Midbrain (tissue), 1 donor: ENCODE measurements around the gene BICD2.

Experiments
- DNase-seq: peaks from one replicate; lab custom pipeline; 2025; lab: John Stamatoyannopoulos, UW

BICD2 gene

DNA sequence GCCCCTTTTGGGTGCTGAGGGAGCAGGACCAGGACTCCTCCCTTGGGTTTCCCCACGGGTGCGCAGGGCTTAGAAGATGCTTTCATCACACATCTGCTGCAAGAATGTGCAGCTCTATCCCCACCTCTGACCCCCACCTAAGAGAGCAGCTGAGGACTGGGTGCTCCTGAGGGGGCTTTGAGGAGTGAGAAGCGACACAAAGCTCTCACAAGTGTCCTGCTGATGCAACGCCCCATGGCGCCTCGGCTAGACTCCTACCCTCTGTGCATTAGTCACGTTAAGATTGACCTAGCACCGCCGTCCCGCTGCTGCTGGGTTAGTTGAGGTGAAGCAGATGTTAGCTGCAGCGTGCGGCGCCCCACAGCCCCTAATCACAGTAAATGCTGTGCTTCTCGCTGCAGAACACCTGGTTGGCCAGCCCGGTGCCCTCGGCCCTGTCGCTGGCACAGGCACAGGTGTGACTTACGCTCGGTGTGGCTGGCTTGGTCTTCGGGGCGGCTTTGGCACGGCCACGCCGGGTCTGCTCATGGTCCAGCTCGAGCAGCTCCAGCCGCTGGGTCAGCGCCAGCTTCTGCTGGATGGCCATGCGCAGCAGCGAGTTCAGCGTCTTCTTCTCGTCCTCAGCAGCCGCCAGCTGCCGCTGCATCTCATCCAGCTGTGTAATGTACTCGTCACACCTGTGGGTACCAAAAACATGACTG lies 49.7 kb downstream of the BICD2 start:
- no peak for DNase-seq

DNA sequence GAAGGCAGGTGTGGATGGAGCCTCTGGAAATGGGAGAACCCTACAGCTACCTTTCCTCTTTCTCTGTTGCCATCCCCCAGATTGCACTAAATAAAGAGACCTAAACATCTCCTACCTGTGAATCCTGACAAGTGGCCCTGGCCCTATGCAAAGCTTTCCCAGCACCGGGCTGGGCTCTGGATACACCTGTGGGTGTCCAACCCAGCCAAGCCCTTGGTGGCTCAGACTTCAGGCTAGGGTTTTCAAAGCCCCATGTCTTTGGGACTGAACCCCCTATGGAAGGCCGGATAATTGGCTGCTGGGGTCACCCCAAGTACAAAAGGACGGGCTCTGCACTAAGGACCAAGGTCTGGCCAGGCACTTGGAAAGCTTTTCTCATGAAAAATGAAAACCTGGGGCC lies 50.6 kb downstream of the BICD2 start:
- no peak for DNase-seq

DNA sequence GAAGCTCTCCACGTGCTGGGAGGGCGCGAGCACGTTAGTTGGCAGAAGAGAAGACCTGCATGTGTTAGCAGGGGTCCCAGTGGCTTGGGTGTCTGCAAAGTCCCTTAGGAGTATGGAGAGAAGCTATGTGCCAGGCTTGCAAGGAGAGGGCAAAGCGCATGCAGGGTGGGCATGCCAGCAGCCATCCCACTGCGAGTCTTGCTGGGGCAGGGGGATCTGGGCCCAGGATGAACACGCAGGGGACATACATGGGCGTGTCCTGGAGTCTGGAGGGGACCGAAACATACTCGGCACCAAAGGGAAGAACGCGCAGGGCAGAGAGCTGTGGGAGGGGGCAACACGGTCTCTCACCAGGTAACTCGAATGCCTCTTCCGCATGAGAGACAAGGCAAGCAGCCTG lies 51.1 kb downstream of the BICD2 start:
- DNase-seq: no peak

DNA sequence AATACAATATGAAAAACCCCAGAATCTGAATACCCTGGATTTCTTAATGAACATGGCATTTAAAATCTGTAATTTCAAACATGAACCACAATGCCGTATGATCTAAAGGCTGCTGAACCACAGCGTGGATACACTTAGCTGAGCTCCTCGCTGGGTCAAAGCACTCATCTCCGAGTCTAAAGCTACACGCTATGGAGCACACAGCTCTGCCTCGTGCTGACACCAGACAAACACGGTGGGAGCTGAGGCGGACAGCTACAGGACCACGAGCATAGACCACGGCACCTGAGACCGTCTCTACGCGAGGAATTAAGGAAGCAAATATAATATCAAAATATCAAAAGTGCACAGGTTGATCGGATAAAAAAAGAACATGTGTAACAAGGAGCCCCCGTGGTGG lies 51.9 kb downstream of the BICD2 start:
- no peak for DNase-seq

DNA sequence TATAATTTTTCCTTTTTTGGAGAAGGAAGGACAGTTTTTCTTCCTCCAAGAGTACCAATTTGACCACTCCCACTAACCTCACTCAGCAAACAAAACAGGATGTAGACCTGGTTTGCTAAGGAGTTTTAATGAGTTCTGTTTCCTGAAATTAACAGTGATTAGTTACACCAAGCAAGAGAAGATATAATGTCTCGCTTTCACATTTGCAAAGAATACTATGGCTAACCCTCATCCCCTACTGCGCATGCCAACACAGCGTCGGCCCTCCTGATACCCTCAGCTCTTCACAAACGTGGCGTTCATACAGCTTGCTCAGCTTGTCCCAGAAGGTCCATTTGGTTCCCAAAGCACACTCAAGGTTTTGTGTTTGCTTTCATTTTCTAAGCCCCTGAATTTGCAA lies 52.8 kb downstream of the BICD2 start:
- DNase-seq: no peak

DNA sequence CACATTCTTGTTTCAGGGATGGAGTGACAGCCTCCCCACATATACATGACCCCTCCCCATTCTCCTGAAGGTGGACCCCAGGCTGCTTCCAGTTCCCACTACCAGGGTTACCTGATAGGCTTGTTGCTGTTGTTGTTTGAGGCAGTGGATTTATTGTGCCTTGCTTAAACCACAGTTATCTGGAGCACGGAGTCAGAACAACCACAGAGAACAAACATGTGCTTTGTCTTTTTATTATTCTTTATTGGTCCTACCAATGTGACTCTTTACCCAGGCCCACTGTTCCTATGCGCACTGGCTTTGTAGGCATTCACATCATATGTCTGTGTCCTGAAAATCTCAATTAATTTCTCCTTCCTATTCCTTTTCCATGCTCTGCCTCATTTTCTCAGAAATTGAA lies 53.5 kb downstream of the BICD2 start:
- no peak for DNase-seq

DNA sequence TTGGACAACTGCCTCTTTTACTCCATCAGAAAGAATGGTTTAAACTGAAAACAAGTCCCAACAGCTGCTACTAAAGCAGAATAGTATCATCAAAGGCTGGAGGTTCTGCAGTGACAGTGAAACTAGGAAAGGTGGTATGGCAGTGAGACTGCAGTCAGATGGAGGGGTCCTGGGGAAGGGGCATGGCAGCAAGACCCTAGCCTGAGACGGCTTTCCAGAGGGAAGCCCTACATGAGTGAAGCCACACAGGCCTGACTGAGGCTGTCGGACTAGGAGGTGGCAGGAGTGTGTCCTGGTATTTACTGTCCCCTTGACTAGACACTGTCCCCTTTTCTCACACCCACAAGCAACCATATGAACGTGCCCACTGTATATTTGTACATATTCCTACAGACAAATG lies 54.3 kb downstream of the BICD2 start:
- no peak for DNase-seq

DNA sequence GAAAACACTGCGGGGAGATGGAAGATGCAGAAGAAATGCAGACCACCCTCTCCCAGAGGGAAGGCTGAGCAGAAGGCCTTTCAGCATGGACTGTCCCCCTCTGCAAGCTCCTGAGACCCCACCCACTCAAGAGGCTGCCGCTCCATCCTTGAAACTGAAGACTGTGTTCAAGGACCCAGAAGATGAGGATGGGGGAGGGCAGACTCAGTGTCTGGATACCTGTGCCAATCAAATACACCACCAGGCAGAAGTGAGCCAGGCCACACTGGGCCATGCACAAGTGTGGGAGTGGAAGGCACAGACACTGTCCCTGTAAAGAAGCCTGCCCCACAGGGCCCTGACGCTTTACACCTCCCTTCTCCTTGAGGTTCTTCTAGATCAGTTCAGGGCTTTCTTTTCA lies 54.7 kb downstream of the BICD2 start:
- DNase-seq: no peak

DNA sequence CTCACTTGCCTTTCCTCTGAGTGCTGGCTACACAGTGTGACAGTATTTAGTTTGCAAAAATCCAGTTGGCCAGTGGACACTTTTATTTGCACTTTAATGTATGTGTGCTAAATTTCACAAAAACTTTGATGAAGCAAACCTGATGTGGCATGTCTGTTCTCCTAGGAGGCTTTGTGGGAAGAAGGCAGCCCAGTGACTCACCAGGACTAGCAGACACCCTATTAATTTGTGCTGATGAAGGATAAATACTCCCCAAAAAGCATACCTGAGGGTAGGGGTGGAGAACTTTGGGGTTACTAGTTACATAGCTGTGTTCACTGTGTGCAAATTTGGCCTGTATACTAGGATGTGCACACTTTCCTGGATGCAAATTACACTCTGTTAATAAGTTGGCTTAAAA lies 55.4 kb downstream of the BICD2 start:
- no peak for DNase-seq

DNA sequence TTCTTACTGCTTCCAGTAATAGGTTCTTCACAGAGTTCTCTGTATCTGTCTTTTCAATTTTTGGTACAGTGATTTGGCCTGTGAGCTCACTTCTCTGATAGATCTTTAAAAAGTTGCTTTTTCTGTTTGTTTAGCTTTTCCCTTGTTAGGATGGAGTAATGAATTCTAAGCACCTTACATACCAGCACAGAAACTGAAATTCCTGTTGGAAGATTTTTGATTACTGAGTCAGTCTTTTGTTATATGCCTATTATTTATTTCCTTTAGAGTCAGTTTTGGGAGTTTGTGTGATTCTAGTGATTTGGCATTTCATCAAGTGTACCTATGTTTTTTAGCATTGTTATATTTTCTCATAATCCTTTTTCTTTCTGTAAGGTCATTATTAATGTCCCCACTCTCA lies 57.1 kb downstream of the BICD2 start:
- no peak for DNase-seq

DNA sequence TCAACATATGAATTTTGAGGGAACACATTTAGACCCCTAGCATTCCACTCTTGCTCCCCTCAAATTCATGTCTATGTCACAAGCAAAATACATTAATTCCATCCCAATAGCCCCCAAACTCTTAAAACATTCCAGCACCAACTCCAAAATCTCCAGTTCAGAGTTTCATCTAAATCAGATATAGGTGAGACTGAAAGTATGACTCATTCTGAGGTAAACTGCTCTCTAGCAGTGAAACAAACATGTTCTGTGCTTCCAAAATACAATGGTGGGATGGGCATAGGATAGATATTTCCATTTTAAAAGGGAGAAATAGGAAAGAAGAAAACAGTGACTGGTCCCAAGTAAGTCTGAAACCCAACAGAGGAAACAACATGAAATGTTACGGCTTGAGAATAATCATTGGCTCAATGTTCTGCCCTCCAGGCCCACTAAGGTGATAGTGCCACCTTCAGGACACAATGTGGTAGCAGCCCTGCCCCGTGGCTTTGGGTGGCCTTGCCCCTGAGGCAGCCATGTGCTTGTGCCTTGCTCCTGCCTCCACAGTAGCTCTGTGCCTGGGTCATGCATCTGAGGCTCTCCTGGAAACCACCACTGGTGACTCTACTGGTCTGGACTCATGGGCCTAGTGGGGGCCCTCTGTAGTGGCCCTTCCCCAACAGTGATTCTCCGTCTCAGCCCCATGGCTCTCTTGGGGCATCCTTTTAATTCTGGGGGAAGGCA lies 58.3 kb downstream of the BICD2 start:
- DNase-seq: no peak

DNA sequence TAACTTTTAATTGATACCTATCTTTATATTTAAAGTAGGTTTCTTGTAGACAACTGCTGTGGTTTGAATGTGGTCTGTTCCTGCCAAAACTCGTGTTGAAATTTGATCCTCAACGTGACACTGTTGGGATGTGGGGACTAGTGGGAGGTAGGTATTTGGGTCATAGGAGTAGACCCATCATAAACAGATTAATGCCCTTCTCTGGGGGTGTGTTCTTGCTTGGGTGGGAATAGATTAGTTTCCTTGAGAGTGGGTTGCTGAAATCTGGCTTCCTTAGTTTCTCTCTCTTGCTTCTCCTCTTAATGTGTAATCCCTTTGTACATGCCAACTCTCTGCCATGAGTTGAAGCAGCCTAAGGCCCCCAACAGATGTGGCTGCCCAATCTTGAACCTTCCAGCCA lies 60.1 kb downstream of the BICD2 start:
- no peak for DNase-seq

DNA sequence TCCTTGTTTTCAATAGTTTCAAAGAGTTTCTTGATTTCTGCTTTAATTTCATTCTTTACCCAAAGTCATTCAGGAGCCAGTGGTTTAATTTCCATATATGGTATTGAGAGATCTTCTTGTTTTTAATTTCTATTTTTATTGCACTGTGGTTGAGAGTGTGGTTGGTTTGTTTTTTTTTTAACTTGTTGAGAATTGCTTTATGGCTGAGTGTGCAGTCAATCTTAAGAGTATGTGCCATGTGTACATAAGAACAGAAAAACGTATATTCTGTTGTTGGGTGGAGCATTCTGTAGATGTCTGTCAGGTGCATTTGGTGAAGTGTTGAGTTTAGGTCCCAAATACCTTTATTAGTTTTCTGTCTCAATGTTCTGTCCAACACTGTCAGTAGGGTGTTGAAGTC lies 68.0 kb downstream of the BICD2 start:
- no peak for DNase-seq

DNA sequence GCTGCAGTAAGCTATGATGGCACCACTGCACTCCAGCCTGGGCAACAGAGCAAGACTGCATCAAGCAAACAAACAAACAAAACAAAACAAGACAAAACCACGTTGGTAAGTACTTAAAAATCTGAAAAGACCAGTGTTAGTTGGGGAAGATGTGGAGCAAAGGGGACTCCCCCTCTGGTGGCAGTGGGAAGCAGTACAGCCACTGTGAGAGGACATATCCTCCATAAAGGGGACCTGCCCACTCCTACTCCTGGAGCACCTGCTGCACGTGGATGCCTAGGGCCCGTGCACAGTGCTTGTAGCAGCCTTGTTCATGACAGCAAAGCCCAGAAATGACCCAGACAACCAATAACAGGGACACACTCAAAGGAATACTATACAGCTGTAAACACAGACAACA lies 77.7 kb downstream of the BICD2 start:
- DNase-seq: no peak

DNA sequence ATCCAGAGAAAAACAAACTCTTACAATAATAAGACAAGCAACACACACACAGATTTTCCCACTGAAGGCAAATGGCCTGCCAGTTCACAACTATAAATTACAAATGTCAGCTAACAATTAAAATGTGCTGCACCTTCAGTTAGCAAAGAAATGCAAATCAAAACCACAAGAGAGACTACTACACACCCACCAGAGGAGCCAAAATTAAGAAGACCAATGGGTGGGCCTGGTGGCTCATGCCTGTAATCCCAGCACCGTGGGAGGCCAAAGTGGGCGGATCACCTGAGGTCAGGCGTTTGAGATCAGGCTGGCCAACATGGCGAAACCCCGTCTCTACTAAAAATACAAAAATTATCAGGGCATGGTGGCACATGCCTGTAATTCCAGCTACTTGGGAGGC lies 79.6 kb downstream of the BICD2 start:
- DNase-seq: no peak

DNA sequence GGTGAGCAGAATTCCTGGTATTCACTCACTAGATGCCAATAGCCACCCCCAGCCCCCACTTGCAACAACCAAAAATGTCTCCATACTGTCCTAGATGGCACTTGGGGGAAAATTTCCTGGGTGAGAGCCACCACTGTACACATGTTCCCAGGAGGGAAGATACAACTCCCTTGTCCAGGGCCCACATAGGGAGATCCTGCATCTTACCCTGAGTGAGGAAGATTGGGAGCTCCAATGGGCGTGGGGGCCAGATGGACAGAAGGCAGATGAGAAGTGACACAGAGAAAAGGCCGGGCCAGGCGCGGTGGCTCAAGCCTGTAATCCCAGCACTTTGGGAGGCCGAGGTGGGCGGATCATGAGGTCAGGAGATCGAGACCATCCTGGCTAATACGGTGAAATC lies 82.4 kb downstream of the BICD2 start:
- DNase-seq: no peak

DNA sequence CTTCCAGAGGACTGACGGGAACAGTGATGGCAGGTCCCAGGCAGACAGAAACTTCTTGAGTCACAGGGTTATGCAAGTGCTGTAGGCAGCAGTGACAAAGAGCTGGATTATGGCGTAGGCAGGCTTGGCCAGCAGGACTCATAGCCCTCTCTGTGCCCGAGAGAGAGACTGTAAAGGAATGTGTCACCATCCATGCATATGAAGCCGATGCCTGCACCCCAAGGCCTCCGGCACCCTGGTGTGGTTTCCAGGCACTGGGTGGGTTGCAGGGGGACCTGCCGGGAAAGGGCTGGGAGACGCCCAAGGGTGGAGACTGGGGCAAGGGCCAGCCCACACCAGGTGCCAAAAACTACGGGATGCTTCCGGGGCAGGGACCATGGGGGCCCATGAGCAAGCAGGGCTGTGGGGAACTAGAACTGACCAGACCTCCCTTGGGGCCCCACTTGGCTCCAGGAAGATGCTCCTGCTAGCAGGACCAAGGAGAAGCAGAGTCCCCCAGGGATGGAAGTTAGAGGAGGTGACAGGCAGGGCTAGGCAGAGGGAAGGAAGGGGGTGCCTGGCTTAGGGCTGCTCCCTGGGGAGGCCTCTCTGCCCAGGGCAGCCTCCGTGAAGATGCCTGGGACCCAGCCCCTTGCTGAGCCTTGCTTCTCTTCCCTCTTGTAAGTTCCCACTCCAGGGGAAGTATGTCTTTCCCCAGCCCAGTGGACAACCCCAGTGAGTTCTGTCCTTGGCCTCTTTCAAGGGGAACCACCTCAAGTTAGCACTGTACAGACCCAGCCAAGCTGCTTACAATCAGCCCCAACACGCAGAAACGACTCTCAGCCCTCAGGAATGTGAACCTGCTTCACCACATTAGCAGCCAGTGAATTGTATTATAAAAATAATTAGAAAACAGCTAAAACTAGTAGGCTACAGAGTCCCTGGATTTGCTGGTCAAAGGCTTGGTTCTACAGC lies 84.2 kb downstream of the BICD2 start:
- DNase-seq: no peak

DNA sequence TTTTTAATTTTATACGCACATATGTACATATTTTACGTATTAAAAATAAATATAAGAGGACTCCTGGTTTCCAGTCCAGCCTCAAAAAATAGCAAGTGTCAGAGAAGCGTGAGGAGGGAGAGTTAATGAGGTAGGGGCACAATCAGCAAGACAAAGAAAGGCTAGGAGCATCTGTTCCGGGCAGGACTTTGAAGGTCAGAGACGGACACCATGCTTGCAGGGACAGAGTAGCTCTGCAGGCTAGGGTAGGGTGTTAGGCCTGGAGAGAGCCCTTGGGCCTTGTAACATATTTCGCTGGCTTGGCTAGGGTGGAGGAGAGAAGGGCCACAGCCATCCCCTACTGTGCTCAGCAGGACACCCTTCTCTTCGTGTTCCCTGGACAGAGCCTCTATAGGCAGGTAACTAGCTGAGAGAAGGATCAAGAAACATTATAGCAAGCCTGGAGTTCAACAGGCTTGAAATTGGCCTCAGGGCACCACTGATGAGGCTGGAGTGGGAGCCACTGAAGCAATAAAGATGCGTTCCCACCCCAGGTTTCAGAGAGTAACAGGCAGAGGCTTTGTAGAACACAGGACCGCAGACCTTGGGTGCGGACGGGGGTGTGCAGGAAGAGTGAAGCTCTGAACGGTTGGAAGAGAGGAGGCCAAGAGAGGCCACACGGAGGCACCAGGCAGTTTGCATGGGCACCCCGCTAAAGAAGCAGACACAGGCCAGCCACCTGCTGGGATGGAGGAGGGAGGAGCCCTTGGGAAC lies 85.0 kb downstream of the BICD2 start:
- no peak for DNase-seq

DNA sequence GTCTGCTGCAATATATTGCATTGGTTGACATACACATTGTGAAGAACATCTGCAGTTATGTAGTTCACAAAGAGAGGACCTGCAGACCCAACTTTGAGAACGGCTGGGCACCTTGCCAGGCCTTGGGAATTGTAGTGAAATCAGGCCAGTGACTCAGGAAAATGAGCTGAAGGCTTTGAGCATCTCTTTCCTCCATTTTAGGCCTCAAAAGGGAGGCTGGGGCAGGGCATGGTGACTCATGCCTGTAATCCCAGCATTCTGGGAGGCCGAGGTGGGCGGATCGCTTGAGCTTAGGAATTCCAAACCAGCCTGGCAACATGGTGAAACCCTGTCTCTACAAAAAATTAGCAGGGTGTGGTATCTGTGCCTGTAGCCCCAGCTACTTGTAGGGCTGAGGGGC lies 93.3 kb downstream of the BICD2 start:
- DNase-seq: no peak

DNA sequence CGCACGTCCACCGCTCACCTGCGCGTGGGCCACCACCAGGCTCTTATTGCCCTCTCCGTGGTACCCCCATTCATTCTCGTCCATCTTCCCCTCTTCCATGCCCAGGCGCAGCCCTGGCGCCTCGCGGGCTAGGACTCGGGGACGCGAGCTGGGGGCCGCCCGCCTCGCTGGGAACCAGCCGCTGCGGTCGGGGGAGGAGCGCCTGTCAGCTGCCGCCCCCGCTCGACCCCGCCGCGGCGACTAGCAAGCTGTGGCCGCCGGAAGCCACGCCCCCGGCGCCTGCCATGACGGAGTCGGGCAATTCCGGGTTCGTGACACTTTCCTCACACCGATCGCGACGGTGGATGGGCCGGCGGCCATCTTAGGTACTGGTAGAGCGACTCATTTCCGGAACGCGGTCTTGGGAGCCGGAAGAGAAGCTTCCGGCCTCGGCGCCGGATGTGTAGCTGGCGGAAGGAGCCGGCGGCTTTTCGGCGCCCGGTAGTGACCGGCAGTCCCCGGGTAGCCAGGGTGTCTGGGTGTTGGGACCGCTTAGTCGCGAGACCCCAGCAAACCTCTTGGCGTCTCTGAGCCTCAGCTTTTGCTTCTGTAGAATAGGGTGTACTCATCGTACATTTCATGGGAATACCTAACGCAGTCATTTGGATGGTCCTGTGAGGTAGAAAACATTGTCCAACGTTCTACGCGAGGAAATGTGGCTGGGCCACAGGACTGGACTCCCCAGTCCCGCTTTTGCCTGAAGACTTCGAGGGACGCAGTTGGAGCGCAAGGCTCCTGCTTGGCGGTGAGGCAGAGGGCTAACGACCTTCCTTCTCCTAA lies 94.5 kb downstream of the BICD2 start, which contains the start of gene IPPK:
Gene IPPK, minus strand, starts transcription at position 242 of the 819 bp plus-strand sequence. Its CDS starts 143 bp downstream, at position 99.
- DNase-seq: peak; percentile 98

DNA sequence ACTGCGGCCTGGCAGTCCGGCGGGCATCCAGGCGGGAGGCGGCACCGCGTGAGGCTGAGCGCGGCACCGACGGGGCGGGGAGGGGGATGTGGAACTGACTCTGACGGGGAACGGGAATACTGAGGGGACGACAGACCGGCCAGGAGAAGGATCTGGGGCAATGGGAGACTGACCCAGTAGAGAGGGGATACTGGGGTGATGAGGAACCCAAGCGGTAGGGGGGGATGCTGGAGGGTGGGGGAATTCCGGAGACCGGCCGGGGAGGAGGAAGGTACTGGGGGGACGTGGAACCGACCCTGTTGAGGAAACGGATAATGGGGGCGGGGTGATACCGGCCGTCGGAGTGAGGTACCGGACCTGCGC lies 95.1 kb downstream of the BICD2 start:
- no peak for DNase-seq
